Germinal center (tissue), 1 donor: ENCODE data around the gene SGSM1.

ENCODE experiments used
- DNase-seq: peaks from one replicate; pipeline ENCODE4 v3.0.0; 2012; ENCODE audit warnings: mixed read lengths, low spot score

SGSM1 gene, protein sequence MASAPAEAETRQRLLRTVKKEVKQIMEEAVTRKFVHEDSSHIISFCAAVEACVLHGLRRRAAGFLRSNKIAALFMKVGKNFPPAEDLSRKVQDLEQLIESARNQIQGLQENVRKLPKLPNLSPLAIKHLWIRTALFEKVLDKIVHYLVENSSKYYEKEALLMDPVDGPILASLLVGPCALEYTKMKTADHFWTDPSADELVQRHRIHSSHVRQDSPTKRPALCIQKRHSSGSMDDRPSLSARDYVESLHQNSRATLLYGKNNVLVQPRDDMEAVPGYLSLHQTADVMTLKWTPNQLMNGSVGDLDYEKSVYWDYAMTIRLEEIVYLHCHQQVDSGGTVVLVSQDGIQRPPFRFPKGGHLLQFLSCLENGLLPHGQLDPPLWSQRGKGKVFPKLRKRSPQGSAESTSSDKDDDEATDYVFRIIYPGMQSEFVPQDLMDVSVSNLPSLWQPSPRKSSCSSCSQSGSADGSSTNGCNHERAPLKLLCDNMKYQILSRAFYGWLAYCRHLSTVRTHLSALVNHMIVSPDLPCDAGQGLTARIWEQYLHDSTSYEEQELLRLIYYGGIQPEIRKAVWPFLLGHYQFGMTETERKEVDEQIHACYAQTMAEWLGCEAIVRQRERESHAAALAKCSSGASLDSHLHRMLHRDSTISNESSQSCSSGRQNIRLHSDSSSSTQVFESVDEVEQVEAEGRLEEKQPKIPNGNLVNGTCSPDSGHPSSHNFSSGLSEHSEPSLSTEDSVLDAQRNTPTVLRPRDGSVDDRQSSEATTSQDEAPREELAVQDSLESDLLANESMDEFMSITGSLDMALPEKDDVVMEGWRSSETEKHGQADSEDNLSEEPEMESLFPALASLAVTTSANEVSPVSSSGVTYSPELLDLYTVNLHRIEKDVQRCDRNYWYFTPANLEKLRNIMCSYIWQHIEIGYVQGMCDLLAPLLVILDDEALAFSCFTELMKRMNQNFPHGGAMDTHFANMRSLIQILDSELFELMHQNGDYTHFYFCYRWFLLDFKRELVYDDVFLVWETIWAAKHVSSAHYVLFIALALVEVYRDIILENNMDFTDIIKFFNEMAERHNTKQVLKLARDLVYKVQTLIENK

DNA sequence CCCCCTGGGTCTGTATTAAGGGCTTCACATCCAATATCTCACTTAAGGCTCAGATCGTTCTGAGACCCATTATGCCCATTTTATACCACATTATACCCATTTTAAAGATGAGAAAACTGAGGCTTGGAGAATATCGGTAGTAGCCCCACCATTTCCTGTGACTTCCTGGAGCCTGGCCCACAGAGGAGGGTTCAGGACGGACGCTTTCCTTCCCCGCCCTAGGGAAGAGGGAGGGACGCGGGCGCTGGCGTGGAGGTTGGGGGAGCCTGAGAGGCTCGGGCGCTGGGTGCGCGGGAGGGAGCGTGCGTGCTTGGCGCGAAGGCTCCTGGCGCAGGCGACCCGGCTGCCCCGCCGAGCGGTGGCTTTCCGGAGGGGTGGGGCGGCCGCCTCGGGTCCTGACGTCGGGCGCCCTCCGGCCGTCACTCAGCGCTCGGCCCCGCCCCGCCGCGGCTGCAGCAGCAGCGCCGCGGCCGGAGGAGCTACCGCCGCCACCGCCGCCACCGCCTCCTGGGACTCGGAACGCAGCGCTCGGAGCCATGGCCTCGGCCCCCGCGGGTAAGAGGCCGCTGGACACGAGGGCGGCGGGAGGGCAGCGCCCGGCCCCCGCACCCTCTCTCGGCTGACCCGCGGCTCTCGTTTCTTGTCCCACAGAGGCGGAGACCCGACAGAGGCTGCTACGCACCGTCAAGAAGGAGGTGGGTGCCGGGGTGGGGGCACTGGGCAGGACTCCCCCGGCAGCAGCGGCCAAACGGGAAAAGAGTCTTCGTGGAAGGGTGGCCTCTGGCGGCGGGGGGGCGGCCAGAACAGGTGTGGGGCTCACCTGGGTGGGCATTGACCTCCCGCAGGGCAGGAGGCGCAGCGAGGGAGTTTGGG is at the start of gene SGSM1:
Gene SGSM1, plus strand, starts transcription at position 422 of the 873 bp plus-strand sequence. Its CDS starts 115 bp downstream, at position 537.
- DNase-seq, result peak; percentile 90

DNA sequence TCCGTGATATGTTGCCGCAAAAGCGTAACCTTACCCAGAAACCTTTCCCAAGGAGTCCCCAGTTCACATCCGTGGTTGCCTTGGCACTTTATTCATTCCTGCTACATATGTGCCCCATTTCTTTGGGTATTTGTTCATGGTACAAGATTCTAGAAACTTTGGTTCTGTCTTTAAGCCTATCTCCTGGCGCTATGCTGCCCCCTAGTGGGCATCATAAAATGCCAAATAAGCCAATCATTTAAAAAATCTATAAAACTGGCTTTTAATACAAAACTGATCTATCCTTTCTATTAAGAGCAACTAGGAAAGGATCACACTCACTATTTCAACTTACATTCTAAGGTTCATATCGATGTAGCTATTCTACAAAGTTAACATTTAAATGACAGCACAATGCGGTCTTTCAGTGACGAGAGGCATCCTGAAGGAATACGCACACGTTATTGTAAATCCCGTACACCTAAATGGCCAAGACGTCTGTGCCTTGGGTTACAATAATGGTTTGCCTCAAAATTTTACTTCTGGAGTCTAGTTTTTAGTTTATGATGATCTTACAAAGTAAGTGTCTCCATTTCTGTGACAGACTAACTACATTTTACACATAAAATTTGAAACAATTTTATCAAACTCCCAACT is 47.7 kb upstream of the SGSM1 start:
- peak; percentile 25 for DNase-seq

DNA sequence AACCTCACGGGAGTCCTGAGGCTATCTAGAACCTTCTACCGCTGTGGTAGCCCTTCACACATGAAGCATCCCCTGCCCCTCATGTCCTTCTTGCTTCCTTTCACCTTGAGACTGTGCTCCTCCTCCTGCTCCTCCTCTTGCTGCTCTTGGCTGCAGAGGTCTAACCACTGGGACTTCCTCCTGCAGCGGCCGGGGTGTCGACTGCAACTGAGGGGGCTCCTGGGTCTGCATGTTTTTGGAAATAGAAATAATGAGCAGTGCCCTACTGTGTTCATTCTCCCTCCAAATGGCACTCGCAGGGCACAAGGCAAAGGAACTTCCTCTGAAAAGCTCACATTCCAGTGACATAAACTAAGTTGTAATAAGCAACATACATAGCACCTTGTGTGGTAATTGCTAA is 46.2 kb upstream of the SGSM1 start:
- DNase-seq, result no peak

DNA sequence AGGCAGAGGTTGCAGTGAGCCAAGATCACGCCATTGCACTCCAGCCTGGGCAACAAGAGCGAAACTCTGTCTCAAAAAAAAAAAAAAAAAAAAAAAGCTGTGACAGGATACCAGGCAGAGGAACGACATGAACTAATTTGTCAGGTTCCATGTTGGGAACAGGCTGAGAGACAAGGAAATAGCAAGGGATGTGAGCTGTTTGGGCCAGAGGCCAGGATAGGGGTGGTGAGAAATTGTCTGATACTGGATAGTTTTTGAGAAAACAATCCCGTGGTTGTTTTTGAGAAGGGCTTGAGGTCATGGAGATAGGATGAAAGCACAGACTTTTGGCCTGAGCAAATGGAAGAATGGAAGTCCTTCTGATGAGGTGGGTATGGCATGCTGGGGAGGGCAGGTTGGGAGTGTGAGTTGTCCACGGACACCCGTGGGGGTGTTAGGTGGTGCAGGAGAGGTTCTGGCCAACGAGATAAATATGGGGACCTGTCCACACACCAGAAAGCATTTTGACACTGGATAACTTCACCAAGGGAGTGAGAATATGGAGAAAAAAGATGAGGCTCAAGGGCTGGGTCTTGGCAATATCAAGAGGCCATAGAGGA is 45.2 kb upstream of the SGSM1 start:
- no peak for DNase-seq

DNA sequence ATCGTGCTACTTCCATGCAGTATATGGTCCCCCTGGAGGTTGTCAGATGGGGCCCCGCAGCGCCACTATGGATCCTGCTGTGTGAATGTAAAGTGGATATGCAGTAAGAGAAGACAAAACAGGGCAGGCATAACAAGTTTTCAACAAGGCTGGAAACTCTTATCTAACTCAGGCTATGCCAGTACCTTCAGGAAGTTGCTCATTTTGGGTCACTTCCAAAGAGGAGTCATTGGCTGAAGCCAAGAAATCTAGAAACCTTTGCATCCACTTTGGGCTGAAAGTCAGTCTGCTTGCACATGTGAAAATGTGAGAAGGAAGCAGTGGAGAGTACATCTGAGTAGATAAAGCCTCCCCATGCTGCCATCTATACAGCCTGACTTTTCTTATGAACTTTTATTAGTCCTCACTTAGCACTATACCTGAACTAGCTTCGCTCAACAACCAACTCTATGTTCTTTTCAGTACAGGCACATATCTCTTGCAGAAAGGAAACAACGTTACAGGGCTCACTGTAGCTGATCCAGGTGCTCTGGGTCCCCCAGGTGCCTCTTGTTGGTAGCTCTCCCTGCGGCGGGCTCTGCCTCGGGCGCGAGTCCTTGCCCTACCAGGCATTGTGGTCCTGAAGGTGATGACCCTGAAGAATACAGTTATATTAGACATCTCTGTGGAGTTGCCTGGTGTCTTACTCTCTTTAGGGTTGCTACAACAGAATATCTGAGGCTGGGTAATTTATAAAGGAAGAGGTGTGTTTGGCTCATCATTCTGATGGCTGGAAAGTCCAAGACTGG is 43.9 kb upstream of the SGSM1 start:
- no peak for DNase-seq

DNA sequence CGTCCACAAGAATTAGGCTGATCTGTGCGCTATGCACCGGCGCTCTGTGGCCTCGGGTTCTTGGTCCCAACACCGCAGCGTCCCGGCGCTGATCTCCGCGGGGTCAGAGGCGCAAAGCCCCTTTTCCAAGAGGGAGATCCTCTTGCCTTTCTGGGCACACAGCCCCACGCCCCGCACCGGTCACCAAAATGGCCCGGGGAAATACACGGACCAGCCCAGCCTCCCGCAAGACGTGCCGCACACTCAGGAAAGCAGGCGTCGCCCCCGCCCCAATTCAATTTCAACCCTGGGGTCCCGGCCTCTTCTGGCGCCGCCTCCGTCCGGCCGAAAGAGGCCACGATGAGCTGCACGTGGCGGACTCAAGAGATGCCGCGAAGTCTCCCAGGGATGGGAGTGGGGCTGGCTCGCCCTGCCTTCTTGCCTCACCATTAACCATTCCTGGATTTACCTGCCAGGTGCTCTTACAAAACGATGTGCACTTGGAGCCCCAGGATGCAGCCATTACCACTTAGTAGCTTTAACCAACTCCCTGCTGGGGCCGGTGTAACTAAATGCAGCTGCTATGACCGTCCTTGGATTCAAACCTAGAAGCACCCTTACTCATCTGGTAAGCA is 42.0 kb upstream of the SGSM1 start:
- no peak for DNase-seq

DNA sequence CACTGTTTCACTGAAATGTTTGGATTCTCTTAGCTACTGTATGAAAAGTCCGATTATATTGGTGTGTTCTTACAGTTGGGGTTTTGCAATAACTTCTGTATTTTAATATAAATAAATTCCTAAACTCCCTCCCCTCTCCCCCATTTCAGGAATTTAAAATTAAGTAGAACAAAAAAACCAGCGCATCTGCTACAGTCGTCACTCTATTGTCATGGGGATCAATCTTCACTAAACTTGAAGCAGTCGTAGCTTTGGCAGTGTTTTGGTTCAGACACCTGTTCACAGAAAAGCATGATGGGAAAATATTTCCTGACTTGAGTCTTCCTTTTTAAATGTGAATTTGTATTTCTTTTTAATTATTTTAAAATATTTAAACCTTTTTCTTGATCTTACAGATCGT is 40.8 kb upstream of the SGSM1 start:
- no peak for DNase-seq

DNA sequence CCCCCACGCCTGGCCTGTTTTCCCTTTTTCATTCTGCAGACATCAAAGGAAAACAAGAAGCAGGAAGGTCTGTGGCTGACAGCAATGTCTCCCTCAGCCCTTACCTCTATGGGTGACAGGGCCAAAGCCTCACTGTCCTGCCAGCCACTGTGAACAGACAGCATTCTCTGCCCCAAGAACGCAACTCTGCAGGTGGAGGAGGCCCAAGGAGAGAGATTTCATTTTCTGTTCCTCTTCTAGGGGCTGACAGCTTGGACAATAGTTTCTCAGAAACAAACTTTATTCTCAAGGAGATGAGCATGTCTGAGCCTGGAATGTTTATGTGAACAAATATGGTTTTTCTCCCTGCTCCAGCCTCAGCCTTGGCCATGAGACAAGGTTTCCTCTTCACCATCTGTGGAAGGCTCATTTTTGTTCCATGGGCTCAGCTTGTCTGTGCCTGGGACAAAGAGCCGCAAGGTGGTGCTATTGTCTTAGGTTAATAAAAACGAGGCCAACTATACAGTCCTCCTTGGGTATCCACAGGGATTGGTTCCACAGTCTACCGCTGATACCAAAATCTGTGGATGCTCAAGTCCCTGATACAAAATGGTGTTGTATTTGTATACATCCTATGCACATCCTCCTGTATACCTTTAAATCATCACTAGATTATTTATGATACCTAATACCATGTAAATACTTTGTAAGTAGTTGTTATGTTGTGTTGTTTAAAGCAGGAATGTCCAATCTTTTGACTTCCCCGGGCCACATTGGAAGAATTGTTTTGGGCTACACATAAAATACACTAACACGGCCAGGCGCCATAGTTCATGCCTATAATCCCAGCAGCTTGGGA is 37.3 kb upstream of the SGSM1 start:
- peak; percentile 25 for DNase-seq

DNA sequence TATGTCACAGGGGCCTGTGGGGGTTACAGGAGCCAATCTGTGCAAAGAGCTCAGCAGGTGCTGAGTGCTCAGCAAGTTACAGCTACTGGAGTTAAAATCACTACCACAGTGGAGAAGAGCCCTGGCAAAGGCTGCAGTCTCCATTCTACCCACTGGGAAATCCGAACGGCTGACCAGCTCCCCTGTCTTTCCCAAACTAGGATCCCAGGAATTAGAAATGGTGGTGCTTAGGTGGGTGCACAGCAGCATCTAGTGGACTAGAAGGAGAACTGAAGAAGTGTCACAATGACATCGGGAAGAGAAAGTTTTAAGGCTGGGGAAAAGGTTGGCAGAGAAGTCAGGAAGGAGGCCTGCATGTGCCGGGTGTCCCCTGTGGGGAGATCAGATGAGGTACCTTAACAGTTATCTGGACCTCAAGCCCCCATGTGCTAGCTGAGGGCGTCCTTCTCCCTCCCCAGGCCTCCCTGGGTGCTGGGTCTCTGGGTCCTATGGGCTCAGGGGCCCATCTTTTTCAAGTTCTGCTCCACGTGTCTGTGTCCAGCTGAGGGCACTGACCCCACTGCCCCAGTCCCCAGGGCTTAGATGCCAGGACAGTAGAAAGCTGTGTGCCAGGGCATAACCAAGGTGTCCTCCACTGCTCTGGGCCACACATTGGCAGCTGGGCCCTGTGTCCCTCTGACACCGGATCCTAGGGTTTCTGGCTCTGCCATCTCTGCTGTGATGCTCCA is 33.4 kb upstream of the SGSM1 start:
- no peak for DNase-seq

DNA sequence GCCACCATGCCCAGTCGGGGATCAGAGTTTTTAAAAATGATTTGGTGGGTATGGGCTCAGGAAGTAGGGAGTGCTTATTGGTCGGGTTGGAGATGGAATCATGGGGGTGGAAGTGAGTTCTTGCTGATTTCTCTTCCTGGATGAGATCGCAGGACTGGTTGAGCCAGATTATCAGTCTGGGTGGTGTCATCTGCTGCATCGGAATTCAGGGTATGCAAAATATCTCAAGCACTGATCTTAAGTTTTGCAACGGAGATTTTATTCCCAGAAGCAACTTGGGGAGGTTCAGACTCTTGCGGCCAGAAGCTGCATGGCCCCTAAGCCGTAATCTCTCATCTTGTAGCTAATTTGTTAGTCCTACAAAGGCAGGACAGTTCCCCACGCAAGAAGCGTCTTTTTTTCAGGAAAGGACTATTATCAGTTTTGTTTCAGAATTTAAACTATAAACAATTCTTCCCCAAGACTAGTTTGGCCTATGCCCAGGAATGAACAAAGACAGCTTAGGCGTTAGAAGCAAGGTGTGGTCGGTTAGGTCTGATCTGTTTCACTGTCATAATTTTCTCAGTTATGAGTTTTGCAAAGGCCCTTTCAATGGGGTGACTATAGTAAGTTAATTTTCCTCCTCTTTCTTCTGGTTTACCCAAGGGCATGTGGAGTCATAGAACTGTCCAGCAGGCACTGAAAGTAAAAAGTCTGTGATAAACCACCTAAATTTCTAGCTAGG is 30.1 kb upstream of the SGSM1 start:
- no peak for DNase-seq

DNA sequence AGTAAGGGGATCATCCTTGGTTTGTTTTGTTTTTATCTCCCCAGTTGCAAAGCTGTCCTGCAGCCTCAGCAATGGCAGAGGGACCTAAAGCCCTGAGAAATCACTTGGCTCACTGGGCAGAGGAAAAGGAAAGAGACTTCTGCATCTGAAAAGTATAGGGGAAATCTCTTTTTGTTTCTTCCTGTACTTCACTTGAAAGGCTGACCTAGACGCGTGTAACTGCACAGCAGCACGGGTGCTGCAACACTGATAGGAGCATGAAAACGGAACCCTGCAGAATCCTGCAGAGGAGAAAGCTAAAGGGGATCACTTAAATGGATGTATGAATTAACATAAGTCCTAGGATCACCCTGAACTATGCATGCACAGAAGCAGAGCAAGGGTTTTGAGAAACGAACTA is 29.5 kb upstream of the SGSM1 start:
- DNase-seq, result no peak

DNA sequence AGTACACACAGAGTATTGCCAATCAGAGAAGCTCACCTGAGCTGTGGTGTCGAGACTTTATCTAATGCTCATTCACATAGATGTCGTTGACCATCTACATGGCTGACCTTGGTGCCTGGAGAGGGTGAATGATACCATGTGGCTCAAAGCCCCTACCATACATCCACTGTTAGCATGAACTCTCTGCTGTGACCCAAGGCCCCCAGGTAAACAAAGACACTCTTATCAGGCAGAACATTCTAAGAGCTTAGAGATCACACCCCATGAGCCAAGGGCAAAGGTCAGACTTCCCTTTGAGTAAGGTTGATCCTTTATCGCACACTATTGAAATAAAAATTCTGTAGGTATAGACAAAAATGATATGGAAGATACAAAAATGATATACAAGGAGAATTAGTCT is 16.5 kb upstream of the SGSM1 start:
- DNase-seq, result no peak

DNA sequence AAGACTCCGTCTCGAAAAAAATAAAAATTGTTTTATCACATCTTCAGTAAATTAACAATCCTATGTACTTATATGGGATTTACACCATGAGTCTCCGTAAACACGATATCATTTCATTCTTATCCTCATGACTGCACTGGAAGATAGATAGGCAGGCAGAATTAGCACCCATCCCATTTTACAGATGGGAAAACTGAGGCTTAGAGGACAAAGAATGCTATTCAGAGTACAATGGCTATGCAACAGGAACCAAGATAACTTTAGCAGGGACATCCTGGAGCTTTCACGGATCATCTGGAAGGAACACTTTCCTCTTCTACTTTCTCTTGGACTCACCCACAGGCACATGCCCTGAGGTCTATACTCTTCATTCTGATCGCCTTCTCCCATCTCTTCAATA is 14.6 kb upstream of the SGSM1 start:
- no peak for DNase-seq

DNA sequence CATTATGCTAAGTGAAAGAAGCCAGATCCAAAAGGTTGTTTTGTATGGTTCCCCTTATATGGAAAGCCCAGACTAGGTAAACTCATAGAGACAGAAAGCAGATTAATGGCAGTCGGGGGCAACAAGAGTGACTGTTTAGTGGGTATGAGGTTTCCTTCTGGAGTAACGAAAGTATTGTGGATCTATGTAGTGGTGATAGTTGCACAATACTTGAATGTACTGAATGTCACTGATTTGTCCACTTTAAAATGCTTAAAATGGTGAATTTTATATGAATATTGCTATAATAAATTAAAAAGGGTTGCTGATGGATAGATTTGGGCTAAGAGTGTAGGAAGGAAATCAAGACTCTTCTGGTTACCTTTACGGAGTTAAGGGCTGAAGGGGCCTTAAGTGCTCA is 10.0 kb upstream of the SGSM1 start:
- no peak for DNase-seq

DNA sequence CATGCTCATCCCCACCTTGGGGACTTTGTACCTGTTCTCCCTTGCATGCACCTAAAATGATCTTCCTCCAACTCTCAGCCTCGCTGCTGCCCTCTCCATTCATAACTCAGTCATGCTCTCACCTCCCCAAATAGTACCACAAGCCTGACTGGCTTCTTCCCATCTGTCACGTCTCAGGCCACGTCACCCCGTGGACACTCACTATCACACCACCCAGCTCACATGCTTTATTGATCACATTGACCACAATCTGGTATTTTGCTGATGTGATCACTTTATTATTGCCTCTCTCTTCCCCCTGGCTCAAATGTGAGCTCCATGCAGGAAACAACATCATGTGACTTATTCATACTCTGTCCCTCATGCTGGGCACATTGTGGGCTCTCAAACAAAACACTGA is 9.2 kb upstream of the SGSM1 start:
- no peak for DNase-seq

DNA sequence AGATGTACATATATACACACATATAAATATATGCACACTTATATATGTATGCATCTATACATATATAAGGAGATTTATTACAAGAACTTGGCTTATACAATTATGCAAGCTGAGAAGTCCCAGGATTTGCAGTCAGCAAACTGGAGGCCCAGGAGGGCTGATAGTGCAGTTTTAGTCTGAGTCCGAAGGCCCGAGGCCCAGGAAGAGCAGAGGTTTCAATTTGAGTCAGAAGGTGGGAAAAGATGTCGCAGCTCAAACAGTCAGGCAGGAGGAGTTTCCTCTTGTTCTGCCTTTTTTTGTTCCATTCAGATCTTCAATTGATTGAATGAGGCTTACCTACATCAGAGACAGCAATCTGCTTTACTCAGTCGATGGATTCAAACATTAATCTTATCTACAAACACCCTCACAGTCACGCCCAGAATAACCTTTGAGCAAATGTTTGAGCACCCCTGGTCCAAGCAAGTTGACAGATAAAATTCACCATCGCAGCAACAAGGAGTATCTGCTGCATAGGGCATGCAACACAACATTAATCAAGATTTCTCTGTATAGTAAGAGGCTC is 4.0 kb upstream of the SGSM1 start:
- DNase-seq, result no peak

DNA sequence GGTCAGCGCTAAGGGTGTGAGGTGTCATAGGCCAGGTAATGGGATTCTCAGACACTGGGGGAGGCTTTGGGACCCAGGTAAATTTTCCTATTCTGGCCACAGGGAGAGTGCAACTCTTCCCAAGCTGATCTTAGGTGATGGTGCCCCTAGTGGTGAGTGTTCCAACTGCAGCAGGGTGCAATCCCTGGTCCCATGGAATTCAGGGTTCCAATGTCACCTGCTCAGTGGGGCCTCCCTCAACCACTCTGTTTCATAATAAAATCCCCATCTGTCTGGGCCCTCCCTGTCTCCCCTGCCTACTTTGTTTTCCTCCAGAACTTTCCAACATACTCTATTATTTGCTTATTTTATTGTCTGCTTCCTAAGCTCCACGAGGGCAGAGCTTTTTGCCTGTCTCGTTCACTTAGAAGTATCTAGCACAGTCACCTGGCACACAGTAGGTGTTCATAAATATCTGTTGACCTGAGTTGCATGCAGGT is 2.9 kb upstream of the SGSM1 start:
- DNase-seq, result peak; percentile 69
